ENCODE measurements around the gene CDH23.

DNA sequence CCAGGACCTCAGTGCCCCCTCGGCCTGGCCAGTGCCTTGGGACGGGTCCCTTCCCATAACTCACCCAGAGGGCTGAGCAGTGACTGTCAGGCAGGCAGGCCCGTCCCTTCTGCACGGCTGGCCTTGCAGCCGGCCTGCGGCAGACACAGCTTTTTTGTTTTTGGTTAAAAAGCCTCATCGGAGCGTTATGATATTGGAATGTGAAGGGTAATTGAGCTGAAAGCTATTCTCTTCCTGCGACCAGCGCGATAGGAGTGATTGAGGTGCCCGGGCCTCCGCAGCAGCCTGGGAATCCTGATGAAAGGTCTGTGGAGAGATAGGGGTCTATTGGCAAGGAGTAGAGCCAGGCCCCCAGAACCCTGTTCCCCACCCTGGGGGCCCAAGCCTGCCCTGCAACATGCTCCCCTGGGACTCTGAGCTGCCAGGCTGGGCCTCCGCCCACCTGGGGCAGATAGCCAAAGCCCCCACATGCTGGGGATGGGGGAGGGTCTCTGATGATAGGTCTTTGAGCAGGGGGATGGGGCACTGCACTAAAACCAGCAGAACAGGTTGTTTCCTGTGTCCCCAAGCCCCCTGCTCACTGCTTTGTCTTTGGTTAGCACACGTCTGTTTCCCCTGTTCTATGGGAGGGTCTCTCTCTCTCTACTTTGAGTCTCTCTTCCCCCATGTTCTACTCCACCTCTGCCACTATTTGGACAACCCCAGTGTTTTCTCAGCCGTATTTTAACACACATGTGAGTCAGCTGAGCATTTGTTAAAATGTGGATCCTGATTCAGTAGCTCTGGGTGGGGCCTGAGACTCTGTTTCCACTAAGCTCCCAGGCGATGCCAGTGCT lies 131.9 kb downstream of the CDH23 start:
- TF ChIP-seq, protein P1, sequence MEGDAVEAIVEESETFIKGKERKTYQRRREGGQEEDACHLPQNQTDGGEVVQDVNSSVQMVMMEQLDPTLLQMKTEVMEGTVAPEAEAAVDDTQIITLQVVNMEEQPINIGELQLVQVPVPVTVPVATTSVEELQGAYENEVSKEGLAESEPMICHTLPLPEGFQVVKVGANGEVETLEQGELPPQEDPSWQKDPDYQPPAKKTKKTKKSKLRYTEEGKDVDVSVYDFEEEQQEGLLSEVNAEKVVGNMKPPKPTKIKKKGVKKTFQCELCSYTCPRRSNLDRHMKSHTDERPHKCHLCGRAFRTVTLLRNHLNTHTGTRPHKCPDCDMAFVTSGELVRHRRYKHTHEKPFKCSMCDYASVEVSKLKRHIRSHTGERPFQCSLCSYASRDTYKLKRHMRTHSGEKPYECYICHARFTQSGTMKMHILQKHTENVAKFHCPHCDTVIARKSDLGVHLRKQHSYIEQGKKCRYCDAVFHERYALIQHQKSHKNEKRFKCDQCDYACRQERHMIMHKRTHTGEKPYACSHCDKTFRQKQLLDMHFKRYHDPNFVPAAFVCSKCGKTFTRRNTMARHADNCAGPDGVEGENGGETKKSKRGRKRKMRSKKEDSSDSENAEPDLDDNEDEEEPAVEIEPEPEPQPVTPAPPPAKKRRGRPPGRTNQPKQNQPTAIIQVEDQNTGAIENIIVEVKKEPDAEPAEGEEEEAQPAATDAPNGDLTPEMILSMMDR (IDR thresholded peaks at IDR 0.05; ENCODE audit: low read depth, low read length, poor library complexity, severe bottlenecking) = no peak
- TF ChIP-seq EZH2phosphoT487 (IDR thresholded peaks at IDR 0.05; ENCODE audit: borderline replicate concordance, low read length) = no peak
